PC-9 (cell line): ENCODE measurements around the gene KCNK10. TPM values are rescaled to one million over a fixed set of nuclear protein-coding genes. Genes with fewer than 3 reads are reported as not detected.

Experiments used
- BruUV-seq: library from RNA; stranded (reverse); fragments of 400-500 nt; replicated peaks from 2 replicates; lab custom pipeline; 2021; lab: Mats Ljungman, UMichigan
- CTCF ChIA-PET: fragments of 300-600 bp; sonication (Branson Sonifier 250); formaldehyde crosslinking; loops from one replicate; lab custom pipeline; 2022; ENCODE audit warnings: antibody characterized with exemption; lab: Charles Lee
- POLR2A ChIA-PET: fragments of 300-600 bp; sonication (Branson Sonifier 250); formaldehyde crosslinking; loops from one replicate; lab custom pipeline; 2022; ENCODE audit warnings: antibody characterized with exemption; ENCODE audit not compliant: unreplicated experiment; lab: Charles Lee
- DNase-seq, 2 experiments: peaks; one replicate each; pipeline versions ENCODE4 v3.0.0 to v3.0.0-alpha.2; 2015 to 2022; ENCODE audit warnings: mixed read lengths in 1 of 2
- H2AFZ ChIP-seq: fragments of 200-600 bp; sonication (generic); 2 replicates; pipeline ENCODE4 v1.8.1; 2017; ENCODE audit warnings: antibody characterized with exemption
- H3F3A ChIP-seq: fragments of 200-600 bp; sonication (generic); 2 replicates; pipeline ENCODE4 v1.8.1; 2017; ENCODE audit warnings: antibody characterized with exemption, mild to moderate bottlenecking, low read depth; ENCODE audit not compliant: insufficient read depth
- H3K27ac ChIP-seq: fragments of 200-600 bp; sonication (generic); 2 replicates; pipeline ENCODE4 v1.6.1; 2016; ENCODE audit warnings: mixed run types
- H3K27me3 ChIP-seq: fragments of 200-600 bp; sonication (generic); 2 replicates; pipeline ENCODE4 v1.6.1; 2016; ENCODE audit warnings: low read depth, mixed run types; ENCODE audit not compliant: insufficient read depth
- H3K36me3 ChIP-seq: fragments of 200-600 bp; sonication (generic); 2 replicates; pipeline ENCODE4 v1.6.1; 2016; ENCODE audit warnings: low read depth, mixed run types
- H3K4me1 ChIP-seq: fragments of 200-600 bp; sonication (generic); replicated peaks from 2 replicates; pipeline ENCODE4 v1.6.1; 2016; ENCODE audit warnings: mixed run types; ENCODE audit not compliant: insufficient read depth
- H3K4me2 ChIP-seq: fragments of 200-600 bp; sonication (generic); 2 replicates; pipeline ENCODE4 v1.6.1; 2017; ENCODE audit warnings: mixed run types
- H3K4me3 ChIP-seq: fragments of 200-600 bp; sonication (generic); 2 replicates; pipeline ENCODE4 v1.6.1; 2016; ENCODE audit warnings: mixed run types
- H3K79me2 ChIP-seq: fragments of 200-600 bp; sonication (generic); 2 replicates; pipeline ENCODE4 v1.6.1; 2017; ENCODE audit warnings: low read depth, mixed run types
- H3K9me2 ChIP-seq: fragments of 200-600 bp; sonication (generic); 2 replicates; pipeline ENCODE4 v1.8.1; 2017; ENCODE audit warnings: mild to moderate bottlenecking; ENCODE audit not compliant: insufficient read depth
- H3K9me3 ChIP-seq: fragments of 200-600 bp; sonication (generic); 2 replicates; pipeline ENCODE4 v1.8.1; 2016; ENCODE audit warnings: low read depth; ENCODE audit not compliant: insufficient read depth
- H4K20me1 ChIP-seq: fragments of 200-600 bp; sonication (generic); 2 replicates; pipeline ENCODE4 v1.8.1; 2017; ENCODE audit not compliant: insufficient read depth
- EZH2 ChIP-seq: fragments of 200-600 bp; sonication (generic); IDR thresholded peaks from 2 replicates; pipeline ENCODE4 v1.8.0; 2017; ENCODE audit warnings: antibody characterized with exemption, low read depth
- intact Hi-C: fragments of 100-400 bp; cut with micrococcal nuclease; formaldehyde crosslinking; loops from one replicate; pipeline ENCODE4 v1.10.0; 2022; ENCODE audit not compliant: unreplicated experiment
- total RNA-seq: library from RNA; stranded (reverse); gene quantifications from 2 replicates; pipeline ENCODE4 v1.2.3, GENCODE V29; 2021
- TF ChIP-seq, protein P1 (sequence below): fragments of 200-600 bp; sonication (generic); conservative IDR thresholded peaks from 2 replicates; pipeline ENCODE4 v1.6.1; 2017; ENCODE audit warnings: mixed run types, antibody characterized with exemption, mild to moderate bottlenecking, moderate library complexity

The KCNK10 gene
- total RNA-seq, 1 experiment from 2014 or later, result not detected

DNA sequence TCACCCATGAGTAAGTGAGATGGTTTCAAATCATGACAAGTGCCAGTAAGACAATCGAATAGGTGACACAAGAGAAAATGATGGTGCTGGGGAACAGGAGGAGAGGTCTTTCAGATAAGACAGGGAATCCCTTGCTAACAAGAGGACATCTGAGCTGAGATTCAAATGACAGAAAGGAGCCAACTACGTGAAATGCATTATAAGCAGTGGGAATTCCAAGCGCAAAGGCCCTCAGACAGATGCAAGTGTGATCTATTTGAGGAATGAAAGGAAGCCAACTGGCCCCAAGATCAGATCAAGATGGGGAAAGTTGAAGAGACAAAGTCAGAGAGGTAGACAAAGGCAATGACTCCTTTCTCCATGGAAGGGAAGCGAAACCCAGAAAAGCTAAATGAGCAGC, 4.7 kb downstream of the KCNK10 start:
- Histone ChIP-seq H3K4me1 (no peaks in the 10 kb centered on the region), H2AFZ (no peak overlapping the region), H3K79me2 (no peaks in the 10 kb centered on the region), H3K27me3 (peaks cover 4% of the 10 kb centered on the region; the same call in 1 of the 2 replicates), H3F3A (no peaks in the 10 kb centered on the region), H3K4me3 (no peak overlapping the region), H3K27ac (no peak overlapping the region), H3K4me2 (no peak overlapping the region), H3K9me3 (no peaks in the 10 kb centered on the region), H3K36me3 (no peaks in the 10 kb centered on the region), H4K20me1 (no peaks in the 10 kb centered on the region), H3K9me2 (no peaks in the 10 kb centered on the region)
- intact Hi-C loops, result no loop called here
- TF ChIP-seq, protein P1, sequence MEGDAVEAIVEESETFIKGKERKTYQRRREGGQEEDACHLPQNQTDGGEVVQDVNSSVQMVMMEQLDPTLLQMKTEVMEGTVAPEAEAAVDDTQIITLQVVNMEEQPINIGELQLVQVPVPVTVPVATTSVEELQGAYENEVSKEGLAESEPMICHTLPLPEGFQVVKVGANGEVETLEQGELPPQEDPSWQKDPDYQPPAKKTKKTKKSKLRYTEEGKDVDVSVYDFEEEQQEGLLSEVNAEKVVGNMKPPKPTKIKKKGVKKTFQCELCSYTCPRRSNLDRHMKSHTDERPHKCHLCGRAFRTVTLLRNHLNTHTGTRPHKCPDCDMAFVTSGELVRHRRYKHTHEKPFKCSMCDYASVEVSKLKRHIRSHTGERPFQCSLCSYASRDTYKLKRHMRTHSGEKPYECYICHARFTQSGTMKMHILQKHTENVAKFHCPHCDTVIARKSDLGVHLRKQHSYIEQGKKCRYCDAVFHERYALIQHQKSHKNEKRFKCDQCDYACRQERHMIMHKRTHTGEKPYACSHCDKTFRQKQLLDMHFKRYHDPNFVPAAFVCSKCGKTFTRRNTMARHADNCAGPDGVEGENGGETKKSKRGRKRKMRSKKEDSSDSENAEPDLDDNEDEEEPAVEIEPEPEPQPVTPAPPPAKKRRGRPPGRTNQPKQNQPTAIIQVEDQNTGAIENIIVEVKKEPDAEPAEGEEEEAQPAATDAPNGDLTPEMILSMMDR, result no peak
- TF ChIP-seq EZH2, result no peak
- no TSS peak for BruUV-seq
- DNase-seq, result no peak
- ChIA-PET POLR2A (no interaction called here), CTCF (no interaction called here)

DNA sequence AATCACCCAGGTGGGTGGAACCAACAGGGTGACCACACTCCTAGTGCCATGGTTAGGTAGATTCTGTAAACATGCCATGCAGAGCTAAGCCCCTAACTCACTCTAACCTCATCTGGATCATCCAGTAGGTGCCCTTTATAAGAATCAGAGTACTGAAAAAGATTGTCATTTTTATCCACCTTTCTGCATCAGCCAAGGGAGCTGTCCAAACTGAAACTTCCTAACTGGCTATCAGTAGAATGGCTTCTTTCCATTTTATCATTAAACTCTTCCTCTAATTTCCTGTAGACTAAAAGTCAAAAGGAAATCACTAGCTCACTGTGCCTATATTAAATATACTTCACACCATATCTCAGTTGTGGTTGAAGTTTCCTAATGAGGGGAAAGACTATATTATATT, 6.5 kb downstream of the KCNK10 start:
- BruUV-seq, result no TSS peak
- ChIA-PET CTCF (no interaction called here), POLR2A (no interaction called here)
- H3K9me2 ChIP-seq, result no peaks in the 10 kb centered on the region
- H3K27ac ChIP-seq, result no peak overlapping the region
- no peak overlapping the region for H3K4me2 ChIP-seq
- no peaks in the 10 kb centered on the region for H3K4me1 ChIP-seq
- H3K4me3 ChIP-seq, result no peak overlapping the region
- no peak overlapping the region for H2AFZ ChIP-seq
- DNase-seq, result no peak
- H3K27me3 ChIP-seq, result peaks cover 9% of the 10 kb centered on the region
- no peaks in the 10 kb centered on the region for H4K20me1 ChIP-seq
- H3K36me3 ChIP-seq, result no peaks in the 10 kb centered on the region
- no peaks in the 10 kb centered on the region for H3K9me3 ChIP-seq
- TF ChIP-seq, protein P1, result no peak
- no peak for TF ChIP-seq EZH2
- no peaks in the 10 kb centered on the region for H3K79me2 ChIP-seq
- intact Hi-C loops, result no loop called here
- H3F3A ChIP-seq, result no peaks in the 10 kb centered on the region

DNA sequence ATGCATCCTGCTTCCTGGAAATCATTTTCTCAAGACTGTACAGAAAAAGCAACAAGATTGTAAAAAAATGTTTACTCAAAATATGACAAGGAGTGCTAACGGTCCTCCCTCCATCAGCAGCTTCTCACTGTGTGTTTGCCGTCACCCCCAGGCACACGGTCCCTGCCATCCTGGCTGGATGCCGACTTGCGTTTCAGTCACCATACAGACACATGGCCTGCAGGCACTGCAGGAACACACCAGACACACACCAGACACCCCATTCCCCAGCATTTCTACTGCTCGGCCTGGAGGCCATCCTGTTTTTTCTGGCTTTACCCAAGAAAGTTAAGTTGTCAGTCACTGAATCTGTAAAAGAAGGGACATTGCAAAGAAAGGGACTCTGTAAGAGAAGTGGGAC, 10.8 kb downstream of the KCNK10 start:
- Histone ChIP-seq H3K36me3 (no peaks in the 10 kb centered on the region), H3K79me2 (no peaks in the 10 kb centered on the region), H3K27ac (no peak overlapping the region), H3K9me2 (no peaks in the 10 kb centered on the region), H3K9me3 (no peaks in the 10 kb centered on the region), H3K27me3 (peaks cover 15% of the 10 kb centered on the region), H3K4me3 (no peak overlapping the region), H4K20me1 (no peaks in the 10 kb centered on the region), H3K4me1 (no peaks in the 10 kb centered on the region), H2AFZ (no peak overlapping the region), H3K4me2 (no peak overlapping the region), H3F3A (no peaks in the 10 kb centered on the region)
- TF ChIP-seq EZH2, result no peak
- TF ChIP-seq, protein P1, result no peak
- intact Hi-C loops, result no loop called here
- DNase-seq, result no peak
- POLR2A ChIA-PET, result no interaction called here
- CTCF ChIA-PET, result no interaction called here
- BruUV-seq, result no TSS peak
